H1 (cell line): Measurements from ENCODE around the gene ANKUB1. TPM values are rescaled to one million over a fixed set of nuclear protein-coding genes. Genes with fewer than 3 reads are reported as not detected.

Experiments used
- CTCF ChIA-PET: fragments of 300-600 bp; sonication (Branson Sonifier 250); formaldehyde crosslinking; loops from one replicate; lab custom pipeline; 2021; ENCODE audit not compliant: partially characterized antibody; lab: Charles Lee
- POLR2A ChIA-PET: fragments of 300-600 bp; sonication (Branson Sonifier 250); formaldehyde crosslinking; loops from one replicate; lab custom pipeline; 2021; ENCODE audit warnings: inconsistent platforms; ENCODE audit not compliant: partially characterized antibody; lab: Charles Lee
- DNase-seq, 2 experiments: peaks; one replicate each; pipeline versions ENCODE4 v3.0.0 to v3.0.0-alpha.2; 2010 to 2022; ENCODE audit warnings: low spot score in 2 of 2, low read depth in 1 of 2, mixed read lengths in 1 of 2
- FAIRE-seq: peaks from 2 replicates; lab custom pipeline; 2011; peaks lifted over from hg19 to GRCh38; lab: Jason Lieb, UNC
- H2AFZ ChIP-seq: 2 replicates; pipeline ENCODE4 v1.8.1; 2012; ENCODE audit warnings: low read length, inconsistent platforms
- H2AK5ac ChIP-seq: 2 replicates; pipeline ENCODE4 v1.6.1; 2013; ENCODE audit warnings: low read depth, low read length
- H2BK120ac ChIP-seq: replicated peaks from 2 replicates; pipeline ENCODE3; 2013; ENCODE audit warnings: low read depth, low read length, inconsistent platforms
- H2BK12ac ChIP-seq: 2 replicates; pipeline ENCODE4 v1.6.1; 2013; ENCODE audit warnings: low read depth, low read length
- H2BK15ac ChIP-seq: 2 replicates; pipeline ENCODE4 v1.6.1; 2013; ENCODE audit warnings: low read length
- H2BK20ac ChIP-seq: 2 replicates; pipeline ENCODE4 v1.6.1; 2013; ENCODE audit warnings: low read length
- H2BK5ac ChIP-seq: 2 replicates; pipeline ENCODE4 v1.6.1; 2013; ENCODE audit warnings: low read depth, low read length
- H3K14ac ChIP-seq: 2 replicates; pipeline ENCODE4 v1.6.1; 2013; ENCODE audit warnings: inconsistent platforms; ENCODE audit not compliant: insufficient read length
- H3K18ac ChIP-seq: 2 replicates; pipeline ENCODE4 v1.6.1; 2013; ENCODE audit warnings: low read length; ENCODE audit errors: extremely low read depth
- H3K23ac ChIP-seq: 2 replicates; pipeline ENCODE4 v1.6.1; 2013; ENCODE audit warnings: inconsistent platforms; ENCODE audit not compliant: insufficient read length
- H3K23me2 ChIP-seq: 2 replicates; pipeline ENCODE4 v1.6.1; 2013; ENCODE audit warnings: low read depth, low read length
- H3K27ac ChIP-seq: 2 replicates; pipeline ENCODE4 v1.6.1; 2011; ENCODE audit warnings: low read depth, low read length, inconsistent platforms
- H3K27me3 ChIP-seq, 4 experiments: replicated peaks in 1 of 4; 1 replicate in 1 of 4; 2 replicates in 3 of 4; pipeline versions ENCODE4 v1.6.1 to v1.8.1; 2011 to 2013; ENCODE audit warnings: low read length in 3 of 4, mild to moderate bottlenecking in 3 of 4, inconsistent platforms in 2 of 4, mixed read lengths in 2 of 4, moderate library complexity in 1 of 4; ENCODE audit not compliant: control insufficient read depth in 3 of 4, insufficient read depth in 3 of 4; ENCODE audit errors: extremely low read depth in 1 of 4
- H3K36me3 ChIP-seq, 4 experiments: 2 replicates each; pipeline versions ENCODE4 v1.6.1 to v1.8.1; 2011 to 2013; ENCODE audit warnings: mild to moderate bottlenecking in 4 of 4, low read length in 3 of 4, moderate library complexity in 2 of 4, control low read depth in 1 of 4, inconsistent platforms in 1 of 4; ENCODE audit not compliant: insufficient read depth in 4 of 4, control insufficient read depth in 2 of 4
- H3K4ac ChIP-seq: replicated peaks from 2 replicates; pipeline ENCODE3; 2013; ENCODE audit warnings: low read length, low read depth, mixed read lengths, inconsistent platforms; ENCODE audit not compliant: insufficient read length
- H3K4me1 ChIP-seq, 4 experiments: replicated peaks in 1 of 4; 1 replicate in 1 of 4; 2 replicates in 3 of 4; pipeline versions ENCODE4 v1.6.1 to v1.8.1; 2011 to 2013; ENCODE audit warnings: low read length in 3 of 4, inconsistent platforms in 2 of 4, mixed read lengths in 1 of 4; ENCODE audit not compliant: insufficient read depth in 4 of 4, control insufficient read depth in 3 of 4
- H3K4me2 ChIP-seq, 2 experiments: 2 replicates each; pipeline versions ENCODE4 v1.6.1 to v1.8.1; 2011 to 2013; ENCODE audit warnings: low read depth in 2 of 2, low read length in 2 of 2, control low read depth in 1 of 2, inconsistent platforms in 1 of 2, mild to moderate bottlenecking in 1 of 2; ENCODE audit not compliant: insufficient read depth in 1 of 2
- H3K4me3 ChIP-seq, 4 experiments: fragments of 200-600, 300-600 bp in 1 of 4; sonication (generic), shearing (Covaris generic), sonication (Bioruptor Twin) in 1 of 4; 2 replicates each; pipeline versions ENCODE4 v1.5.1 to v1.8.1; 2011 to 2016; ENCODE audit warnings: low read length in 4 of 4, low read depth in 3 of 4, control low read depth in 2 of 4, inconsistent platforms in 2 of 4, mild to moderate bottlenecking in 2 of 4, mixed read lengths in 1 of 4, moderate library complexity in 1 of 4; ENCODE audit not compliant: insufficient read depth in 2 of 4; ENCODE audit errors: extremely low read depth in 1 of 4
- H3K56ac ChIP-seq: replicated peaks from 2 replicates; pipeline ENCODE3; 2013; ENCODE audit warnings: low read depth, mild to moderate bottlenecking, mixed read lengths, low read length, inconsistent platforms; ENCODE audit not compliant: insufficient read length
- H3K79me1 ChIP-seq: 2 replicates; pipeline ENCODE4 v1.6.1; 2013; ENCODE audit warnings: low read depth, low read length, control low read depth
- H3K79me2 ChIP-seq, 2 experiments: 2 replicates each; pipeline versions ENCODE4 v1.6.1 to v1.8.1; 2012 to 2013; ENCODE audit warnings: low read length in 2 of 2, mild to moderate bottlenecking in 2 of 2, inconsistent platforms in 1 of 2; ENCODE audit not compliant: insufficient read depth in 2 of 2, control insufficient read depth in 1 of 2
- H3K9ac ChIP-seq, 4 experiments: replicated peaks in 1 of 4; 1 replicate in 1 of 4; 2 replicates in 3 of 4; pipeline versions ENCODE4 v1.6.1 to v1.8.1; 2011 to 2013; ENCODE audit warnings: low read depth in 3 of 4, low read length in 3 of 4, control low read depth in 2 of 4, mild to moderate bottlenecking in 2 of 4, moderate library complexity in 2 of 4, inconsistent platforms in 1 of 4; ENCODE audit errors: extremely low read depth in 1 of 4
- H3K9me3 ChIP-seq, 2 experiments: 2 replicates each; pipeline versions ENCODE4 v1.6.1 to v1.8.1; 2012 to 2013; ENCODE audit warnings: mild to moderate bottlenecking in 2 of 2, moderate library complexity in 2 of 2, control low read depth in 1 of 2, inconsistent platforms in 1 of 2, low read depth in 1 of 2, low read length in 1 of 2, mixed read lengths in 1 of 2; ENCODE audit not compliant: insufficient read depth in 2 of 2
- H4K20me1 ChIP-seq, 2 experiments: replicated peaks in 1 of 2; 2 replicates each; pipeline versions ENCODE3 to v1.8.1; 2011 to 2013; ENCODE audit warnings: inconsistent platforms in 2 of 2, low read length in 2 of 2, mild to moderate bottlenecking in 1 of 2; ENCODE audit not compliant: insufficient read depth in 2 of 2, control insufficient read depth in 1 of 2
- H4K5ac ChIP-seq: 2 replicates; pipeline ENCODE4 v1.6.1; 2013; ENCODE audit warnings: low read length, low read depth, mixed read lengths, inconsistent platforms; ENCODE audit not compliant: insufficient read length
- H4K8ac ChIP-seq: 2 replicates; pipeline ENCODE4 v1.8.0; 2013; ENCODE audit warnings: mild to moderate bottlenecking, moderate library complexity, low read length, inconsistent platforms; ENCODE audit not compliant: insufficient read depth; ENCODE audit errors: extremely low read depth
- H4K91ac ChIP-seq: replicated peaks from 2 replicates; pipeline ENCODE3; 2013; ENCODE audit warnings: low read length, mixed read lengths, inconsistent platforms; ENCODE audit not compliant: insufficient read length
- BRCA1 ChIP-seq: IDR thresholded peaks from 2 replicates; pipeline ENCODE4 v1.6.1; 2012; ENCODE audit warnings: low read depth, low read length, improper control_type of control experiment
- KDM1A ChIP-seq: fragments of 200-600, 300-600 bp; sonication (generic); IDR thresholded peaks from 2 replicates; pipeline ENCODE4 v1.7.1; 2016; ENCODE audit warnings: mild to moderate bottlenecking, low read length, borderline replicate concordance
- KDM5A ChIP-seq: fragments of 200-600 bp; IDR thresholded peaks from 2 replicates; pipeline ENCODE4 v1.7.1; 2012; ENCODE audit warnings: mild to moderate bottlenecking, low read length, inconsistent platforms, mixed read lengths
- NRF1 ChIP-seq: IDR thresholded peaks from 2 replicates; pipeline ENCODE4 v1.6.1; 2011; ENCODE audit warnings: mild to moderate bottlenecking, low read depth, low read length, improper control_type of control experiment
- POLR2A ChIP-seq, 2 experiments: IDR thresholded peaks; 1 replicate in 1 of 2; 2 replicates in 1 of 2; pipeline ENCODE4 v1.6.1; 2011; ENCODE audit warnings: low read depth in 2 of 2, low read length in 2 of 2, mild to moderate bottlenecking in 2 of 2; ENCODE audit errors: control extremely low read depth in 1 of 2
- RAD21 ChIP-seq, 2 experiments: IDR thresholded peaks in 1 of 2; conservative IDR thresholded peaks in 1 of 2; 2 replicates each; pipeline ENCODE4 v1.6.1; 2011; ENCODE audit warnings: low read depth in 2 of 2, low read length in 2 of 2, improper control_type of control experiment in 1 of 2, inconsistent platforms in 1 of 2, mild to moderate bottlenecking in 1 of 2, moderate library complexity in 1 of 2
- SIN3A ChIP-seq, 2 experiments: IDR thresholded peaks in 1 of 2; conservative IDR thresholded peaks in 1 of 2; 2 replicates each; pipeline ENCODE4 v1.6.1; 2011 to 2012; ENCODE audit warnings: low read length in 2 of 2, improper control_type of control experiment in 1 of 2, low read depth in 1 of 2, mild to moderate bottlenecking in 1 of 2
- TAF1 ChIP-seq: IDR thresholded peaks from 2 replicates; pipeline ENCODE4 v1.6.1; 2011; ENCODE audit warnings: mild to moderate bottlenecking, low read depth, low read length
- TAF7 ChIP-seq: optimal IDR thresholded peaks from 2 replicates; pipeline ENCODE3; 2011; ENCODE audit warnings: low read depth, mild to moderate bottlenecking, inconsistent platforms, low read length, moderate library complexity, borderline replicate concordance
- TEAD4 ChIP-seq: IDR thresholded peaks from 2 replicates; pipeline ENCODE4 v1.6.1; 2012; ENCODE audit warnings: low read depth, low read length, inconsistent platforms, mixed read lengths
- WGBS, 2 experiments: shearing (Covaris generic) in 1 of 2; methylation state at CpG; one replicate each; pipeline versions ENCODE4 v1.1.6 to v1.1.7; 2013 to 2015; ENCODE audit warnings: low lambda C conversion rate in 2 of 2, mixed read lengths in 2 of 2, inconsistent platforms in 1 of 2, low coverage in 1 of 2, missing lambda C conversion rate in 1 of 2; ENCODE audit not compliant: insufficient replicate concordance in 2 of 2, insufficient coverage in 1 of 2, insufficient read length in 1 of 2; ENCODE audit errors: extremely low coverage in 1 of 2, missing lambda C conversion rate in 1 of 2; 5-methylcytosine and 5-hydroxymethylcytosine counted together
- polyA plus RNA-seq, 7 experiments: library from polyadenylated mRNA; depleted of rRNA in 3 of 7; stranded (reverse) in 5 of 7; unstranded in 2 of 7; fragments of >200 nt in 5 of 7; fragments of 200-250 nt in 2 of 7; gene quantifications; 1 replicate in 5 of 7; 2 replicates in 1 of 7; 4 replicates in 1 of 7; pipeline versions ENCODE4 v1.2.1 to v1.2.3, GENCODE V29; 2011 to 2013; ENCODE audit warnings: missing spikeins in 2 of 7, mixed read lengths in 2 of 7
- total RNA-seq: library from RNA; stranded (reverse); fragmentation: NEBNext Ultra II Directional; extraction: Animal tissue kit (Norgen Biotek cat#: 25700); gene quantifications from 2 replicates; pipeline ENCODE4 v1.2.1, GENCODE V29; 2021
- TF ChIP-seq, protein P1 (sequence below): IDR thresholded peaks from 2 replicates; pipeline ENCODE4 v1.6.1; 2012; ENCODE audit warnings: low read length, inconsistent platforms

ANKUB1 gene
- total and polyA plus RNA-seq, 2 of the 8 experiments (the other 6 are each of a cell fraction or from before 2014, with no cell fraction given) = not detected

DNA sequence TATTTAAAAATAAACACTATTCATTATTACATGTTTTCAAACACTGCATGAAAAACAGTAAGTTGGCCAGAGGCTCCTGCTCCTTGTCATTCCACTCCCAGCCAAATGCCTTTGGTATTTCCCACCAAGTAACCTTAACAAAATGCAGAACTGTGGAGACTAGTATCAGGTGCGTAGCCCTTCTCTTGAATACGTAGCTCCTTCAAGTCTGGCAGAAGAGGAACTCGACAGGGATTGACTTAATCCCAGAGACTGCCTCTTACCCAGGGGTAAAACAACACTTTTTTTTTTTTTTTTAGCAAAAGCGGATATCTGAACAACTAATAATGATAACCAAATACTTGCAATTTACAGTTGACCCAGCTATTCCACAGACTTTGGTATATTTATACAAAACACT, 40.8 kb downstream of the ANKUB1 start:
- Histone ChIP-seq H4K5ac (no peak overlapping the region), H2BK20ac (no peak overlapping the region), H3K56ac (no peak overlapping the region), H3K79me2 (peaks cover 0 to 13% of the 10 kb centered on the region in 2 experiments; a peak in 2 of 4 replicates), H3K4ac (no peak overlapping the region), H3K79me1 (peaks cover 4% of the 10 kb centered on the region; the same call in 1 of the 2 replicates), H3K27ac (no peak overlapping the region), H3K4me3 (peak overlapping the region; percentile 84 to 96 (median 94)), H3K4me2 (peak overlapping the region; percentile 46 to 77), H2BK120ac (no peak overlapping the region), H2BK15ac (no peak overlapping the region), H3K23ac (no peak overlapping the region), H3K36me3 (peaks cover 4 to 26% (median 15%) of the 10 kb centered on the region in 4 experiments; a peak in 6 of 8 replicates), H3K18ac (no peak overlapping the region), H4K20me1 (no peaks in the 10 kb centered on the region), H3K27me3 (no peaks in the 10 kb centered on the region), H2BK5ac (no peak overlapping the region), H2AK5ac (no peak overlapping the region), H3K4me1 (no peaks in the 10 kb centered on the region; a peak in 2 of 7 replicates), H3K9ac (peak overlapping the region; percentile 81 to 91 (median 86); a peak in 6 of 7 replicates), H3K23me2 (no peaks in the 10 kb centered on the region), H3K14ac (no peak overlapping the region), H3K9me3 (no peaks in the 10 kb centered on the region), H2BK12ac (no peak overlapping the region), H4K8ac (no peak overlapping the region), H2AFZ (no peak overlapping the region), H4K91ac (no peak overlapping the region)
- ChIA-PET POLR2A (interaction anchor here (0.6 to 2.2 kb wide), 10 partner anchors 9 to 899 kb away, joined by 3 to 16 read pairs (median 4); partner anchors contain the start of gene WWTR1), CTCF (interaction anchor here (0.6 to 3.1 kb wide), 13 partner anchors 12 to 255 kb away, joined by 3 to 23 read pairs (median 5); no protein-coding TSS in a partner anchor)
- no peak for TF ChIP-seq NRF1
- TF ChIP-seq KDM5A = no peak
- TF ChIP-seq RAD21 (IDR thresholded peaks at IDR 0.05 in 1 of 2, conservative IDR thresholded peaks at IDR 0.05 in 1 of 2; ENCODE audit: low read depth in 2 of 2, low read length in 2 of 2) = no peak
- no peak for TF ChIP-seq POLR2A (IDR thresholded peaks at IDR 0.05; ENCODE audit: control extremely low read depth in 1 of 2, low read depth in 2 of 2, low read length in 2 of 2)
- TF ChIP-seq, protein P1, sequence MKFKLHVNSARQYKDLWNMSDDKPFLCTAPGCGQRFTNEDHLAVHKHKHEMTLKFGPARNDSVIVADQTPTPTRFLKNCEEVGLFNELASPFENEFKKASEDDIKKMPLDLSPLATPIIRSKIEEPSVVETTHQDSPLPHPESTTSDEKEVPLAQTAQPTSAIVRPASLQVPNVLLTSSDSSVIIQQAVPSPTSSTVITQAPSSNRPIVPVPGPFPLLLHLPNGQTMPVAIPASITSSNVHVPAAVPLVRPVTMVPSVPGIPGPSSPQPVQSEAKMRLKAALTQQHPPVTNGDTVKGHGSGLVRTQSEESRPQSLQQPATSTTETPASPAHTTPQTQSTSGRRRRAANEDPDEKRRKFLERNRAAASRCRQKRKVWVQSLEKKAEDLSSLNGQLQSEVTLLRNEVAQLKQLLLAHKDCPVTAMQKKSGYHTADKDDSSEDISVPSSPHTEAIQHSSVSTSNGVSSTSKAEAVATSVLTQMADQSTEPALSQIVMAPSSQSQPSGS = no peak
- no peak for TF ChIP-seq TAF7
- no peak for TF ChIP-seq TAF1
- TF ChIP-seq TEAD4 = no peak
- no peak for TF ChIP-seq BRCA1
- TF ChIP-seq SIN3A (conservative IDR thresholded peaks at IDR 0.05 in 1 of 2, IDR thresholded peaks at IDR 0.05 in 1 of 2; ENCODE audit: low read depth in 1 of 2, low read length in 2 of 2) = no peak
- TF ChIP-seq KDM1A = no peak
- DNase-seq (no peak), FAIRE-seq (no peak)
- WGBS, 2 experiments = 43% methylated on average over 4 of the region's 4 CpGs; no CpG with 5 or more reads in 1 of the 2 experiments
